Measurements from ENCODE around the gene PHTF1.

- TF ChIP-seq CTCF (IDR thresholded peaks at IDR 0.05) = no peak
- TF ChIP-seq EZH2 (IDR thresholded peaks at IDR 0.05; ENCODE audit: borderline replicate concordance, insufficient read depth, low read depth, low read length, poor library complexity, severe bottlenecking) = no peak
These were observed 44.5 kb downstream of the PHTF1 start for GRCh38 chr1:113714606-113715269.
